ENCODE measurements around the gene AGBL4. TPM values are rescaled to one million over a fixed set of nuclear protein-coding genes. Genes with fewer than 3 reads are reported as not detected.

The AGBL4 gene
- total RNA-seq, 1 experiment from 2014 or later, result not detected

- no peak for DNase-seq
- Histone ChIP-seq H3K36me3 (ENCODE audit: control insufficient read depth, insufficient read depth, low read length) (no peaks in the 10 kb centered on the region), H3K4me1 (no peaks in the 10 kb centered on the region), H3K4me3 (ENCODE audit: low read depth, low read length) (no peak overlapping the region), H3K9me3 (no peaks in the 10 kb centered on the region), H3K27me3 (replicated peaks; ENCODE audit: control insufficient read depth, insufficient read depth, low read length) (no peaks in the 10 kb centered on the region)
- POLR2A ChIA-PET, result no interaction called here
- no peaks in the 10 kb centered on the region for H3K4me1 Mint-ChIP-seq (ENCODE audit: low read depth, unreplicated experiment)
- H3K4me3 Mint-ChIP-seq (ENCODE audit: unreplicated experiment), result no peak overlapping the region
- CTCF ChIA-PET, result no interaction called here
- no peak overlapping the region for H3K27ac Mint-ChIP-seq (ENCODE audit: unreplicated experiment)
- H3K36me3 Mint-ChIP-seq (ENCODE audit: insufficient read depth, unreplicated experiment), result no peaks in the 10 kb centered on the region
- intact Hi-C loops (cut with micrococcal nuclease; ENCODE audit: unreplicated experiment), result no loop called here
- TF ChIP-seq CTCF (IDR thresholded peaks at IDR 0.05; ENCODE audit: insufficient read depth in 1 of 2, low read depth in 1 of 2, low read length in 1 of 2, severe bottlenecking in 1 of 2, unreplicated experiment in 1 of 2), result no peak
- no TSS peak for BruUV-seq (replicated peaks)
- H3K9me3 Mint-ChIP-seq (ENCODE audit: unreplicated experiment), result no peaks in the 10 kb centered on the region
- peaks cover 3% of the 10 kb centered on the region for H3K27me3 Mint-ChIP-seq (ENCODE audit: insufficient read depth, unreplicated experiment)
Measured at GRCh38 chr1:49854741-49855140, 169.0 kb downstream of the AGBL4 start.

GRCh38 chr1:49842596-49842995, 181.2 kb downstream of the AGBL4 start:
- Mint-ChIP-seq H3K27me3 (ENCODE audit: insufficient read depth, unreplicated experiment) (no peaks in the 10 kb centered on the region), H3K9me3 (ENCODE audit: unreplicated experiment) (peaks cover 23% of the 10 kb centered on the region), H3K36me3 (ENCODE audit: insufficient read depth, unreplicated experiment) (no peaks in the 10 kb centered on the region), H3K4me1 (ENCODE audit: low read depth, unreplicated experiment) (no peaks in the 10 kb centered on the region), H3K27ac (ENCODE audit: unreplicated experiment) (no peak overlapping the region), H3K4me3 (ENCODE audit: unreplicated experiment) (no peak overlapping the region)
- Histone ChIP-seq H3K4me3 (ENCODE audit: low read depth, low read length) (no peak overlapping the region), H3K9me3 (no peaks in the 10 kb centered on the region), H3K36me3 (ENCODE audit: control insufficient read depth, insufficient read depth, low read length) (no peaks in the 10 kb centered on the region), H3K27me3 (replicated peaks; ENCODE audit: control insufficient read depth, insufficient read depth, low read length) (no peaks in the 10 kb centered on the region), H3K4me1 (no peaks in the 10 kb centered on the region)
- ChIA-PET CTCF (no interaction called here), POLR2A (no interaction called here)
- intact Hi-C loops (cut with micrococcal nuclease; ENCODE audit: unreplicated experiment), result no loop called here
- TF ChIP-seq CTCF (IDR thresholded peaks at IDR 0.05; ENCODE audit: insufficient read depth in 1 of 2, low read depth in 1 of 2, low read length in 1 of 2, severe bottlenecking in 1 of 2, unreplicated experiment in 1 of 2), result no peak
- no TSS peak for BruUV-seq (replicated peaks)
- no peak for DNase-seq

GRCh38 chr1:49841767-49842166, 182.0 kb downstream of the AGBL4 start:
- intact Hi-C loops (cut with micrococcal nuclease; ENCODE audit: unreplicated experiment), result no loop called here
- Histone ChIP-seq H3K36me3 (ENCODE audit: control insufficient read depth, insufficient read depth, low read length) (no peaks in the 10 kb centered on the region), H3K4me3 (ENCODE audit: low read depth, low read length) (no peak overlapping the region), H3K27me3 (replicated peaks; ENCODE audit: control insufficient read depth, insufficient read depth, low read length) (no peaks in the 10 kb centered on the region), H3K9me3 (no peaks in the 10 kb centered on the region), H3K4me1 (no peaks in the 10 kb centered on the region)
- Mint-ChIP-seq H3K27ac (ENCODE audit: unreplicated experiment) (no peak overlapping the region), H3K9me3 (ENCODE audit: unreplicated experiment) (peaks cover 23% of the 10 kb centered on the region), H3K27me3 (ENCODE audit: insufficient read depth, unreplicated experiment) (no peaks in the 10 kb centered on the region), H3K4me1 (ENCODE audit: low read depth, unreplicated experiment) (no peaks in the 10 kb centered on the region), H3K4me3 (ENCODE audit: unreplicated experiment) (no peak overlapping the region), H3K36me3 (ENCODE audit: insufficient read depth, unreplicated experiment) (no peaks in the 10 kb centered on the region)
- no peak for TF ChIP-seq CTCF (IDR thresholded peaks at IDR 0.05; ENCODE audit: insufficient read depth in 1 of 2, low read depth in 1 of 2, low read length in 1 of 2, severe bottlenecking in 1 of 2, unreplicated experiment in 1 of 2)
- no TSS peak for BruUV-seq (replicated peaks)
- POLR2A ChIA-PET, result no interaction called here
- DNase-seq, result no peak
- CTCF ChIA-PET, result no interaction called here
